Measurements from ENCODE around the gene RGS7. TPM values are rescaled to one million over a fixed set of nuclear protein-coding genes. Genes with fewer than 3 reads are reported as not detected.

Gene RGS7
- total RNA-seq, 4 donors from 2014 or later: 0.39 TPM; not detected in 3

GRCh38 chr1:241219449-241219848 lies 137.6 kb downstream of the RGS7 start:
- intact Hi-C loops (cut with DNase I): no loop called here
- Histone ChIP-seq H3K27ac (no peak overlapping the region), H3K4me3 (replicated peaks in 1 of 3) (no peak overlapping the region), H3K9me3 (no peaks in the 10 kb centered on the region), H3K4me1 (no peaks in the 10 kb centered on the region), H3K27me3 (no peaks in the 10 kb centered on the region), H3K36me3 (no peaks in the 10 kb centered on the region)
- DNase-seq: no peak
- WGBS, 2 donors: 70 to 74% methylated on average over 2 of the region's 2 CpGs
- TF ChIP-seq POLR2A (IDR thresholded peaks at IDR 0.05) (no peak), CTCF (IDR thresholded peaks at IDR 0.05) (no peak)

GRCh38 chr1:241217516-241217915 lies 139.5 kb downstream of the RGS7 start:
- intact Hi-C loops (cut with DNase I): no loop called here
- H3K36me3 ChIP-seq: no peaks in the 10 kb centered on the region
- no peak overlapping the region for H3K27ac ChIP-seq
- H3K4me3 ChIP-seq (replicated peaks in 1 of 3): no peak overlapping the region
- no peak for DNase-seq
- no peaks in the 10 kb centered on the region for H3K27me3 ChIP-seq
- 65 to 72% methylated on average over 2 of the region's 2 CpGs for WGBS, 2 donors
- TF ChIP-seq POLR2A (IDR thresholded peaks at IDR 0.05) (no peak), CTCF (IDR thresholded peaks at IDR 0.05) (no peak)
- no peaks in the 10 kb centered on the region for H3K4me1 ChIP-seq
- no peaks in the 10 kb centered on the region for H3K9me3 ChIP-seq

- intact Hi-C loops (cut with DNase I): no loop called here
- Histone ChIP-seq H3K9me3 (no peaks in the 10 kb centered on the region), H3K27ac (no peak overlapping the region), H3K27me3 (no peaks in the 10 kb centered on the region), H3K4me3 (replicated peaks in 1 of 3) (no peak overlapping the region), H3K36me3 (no peaks in the 10 kb centered on the region), H3K4me1 (no peaks in the 10 kb centered on the region)
- 94 to 96% methylated on average over 9 of the region's 9 CpGs for WGBS, 2 donors
- TF ChIP-seq CTCF (IDR thresholded peaks at IDR 0.05): no peak
- DNase-seq: no peak
These were observed 141.3 kb downstream of the RGS7 start for GRCh38 chr1:241215683-241216082.

GRCh38 chr1:241215203-241215602 lies 141.8 kb downstream of the RGS7 start:
- no peak for TF ChIP-seq POLR2A (IDR thresholded peaks at IDR 0.05)
- TF ChIP-seq CTCF (IDR thresholded peaks at IDR 0.05): no peak
- Histone ChIP-seq H3K4me3 (replicated peaks in 1 of 3) (no peak overlapping the region), H3K9me3 (no peaks in the 10 kb centered on the region), H3K4me1 (no peaks in the 10 kb centered on the region), H3K27me3 (no peaks in the 10 kb centered on the region), H3K36me3 (no peaks in the 10 kb centered on the region), H3K27ac (no peak overlapping the region)
- DNase-seq: no peak
- intact Hi-C loops (cut with DNase I): no loop called here
- WGBS, 2 donors: 23 to 25% methylated on average over 4 of the region's 4 CpGs

- TF ChIP-seq CTCF (IDR thresholded peaks at IDR 0.05) (no peak), POLR2A (IDR thresholded peaks at IDR 0.05) (no peak)
- no peak overlapping the region for H3K4me3 ChIP-seq (replicated peaks in 1 of 3)
- DNase-seq: no peak
- H3K9me3 ChIP-seq: no peaks in the 10 kb centered on the region
- H3K4me1 ChIP-seq: no peaks in the 10 kb centered on the region
- WGBS, 2 donors: 83 to 84% methylated on average over 8 of the region's 8 CpGs
- H3K27ac ChIP-seq: no peak overlapping the region
- H3K36me3 ChIP-seq: no peaks in the 10 kb centered on the region
- H3K27me3 ChIP-seq: no peaks in the 10 kb centered on the region
- intact Hi-C loops (cut with DNase I): no loop called here
These were observed 143.9 kb downstream of the RGS7 start for GRCh38 chr1:241213139-241213538.

All from thyroid gland (tissue), 4 donors.